ENCODE results near the gene HAAO. TPM values are rescaled to one million over a fixed set of nuclear protein-coding genes. Genes with fewer than 3 reads are reported as not detected.
A peak's percentile ranks its signal among the peaks of the same experiment; 100 is the strongest.

Gene HAAO
- total and polyA plus RNA-seq, 2 donors (not counting 3 experiments of a cell fraction or from before 2014, with no cell fraction given): 0.82 to 1.1 TPM

DNA sequence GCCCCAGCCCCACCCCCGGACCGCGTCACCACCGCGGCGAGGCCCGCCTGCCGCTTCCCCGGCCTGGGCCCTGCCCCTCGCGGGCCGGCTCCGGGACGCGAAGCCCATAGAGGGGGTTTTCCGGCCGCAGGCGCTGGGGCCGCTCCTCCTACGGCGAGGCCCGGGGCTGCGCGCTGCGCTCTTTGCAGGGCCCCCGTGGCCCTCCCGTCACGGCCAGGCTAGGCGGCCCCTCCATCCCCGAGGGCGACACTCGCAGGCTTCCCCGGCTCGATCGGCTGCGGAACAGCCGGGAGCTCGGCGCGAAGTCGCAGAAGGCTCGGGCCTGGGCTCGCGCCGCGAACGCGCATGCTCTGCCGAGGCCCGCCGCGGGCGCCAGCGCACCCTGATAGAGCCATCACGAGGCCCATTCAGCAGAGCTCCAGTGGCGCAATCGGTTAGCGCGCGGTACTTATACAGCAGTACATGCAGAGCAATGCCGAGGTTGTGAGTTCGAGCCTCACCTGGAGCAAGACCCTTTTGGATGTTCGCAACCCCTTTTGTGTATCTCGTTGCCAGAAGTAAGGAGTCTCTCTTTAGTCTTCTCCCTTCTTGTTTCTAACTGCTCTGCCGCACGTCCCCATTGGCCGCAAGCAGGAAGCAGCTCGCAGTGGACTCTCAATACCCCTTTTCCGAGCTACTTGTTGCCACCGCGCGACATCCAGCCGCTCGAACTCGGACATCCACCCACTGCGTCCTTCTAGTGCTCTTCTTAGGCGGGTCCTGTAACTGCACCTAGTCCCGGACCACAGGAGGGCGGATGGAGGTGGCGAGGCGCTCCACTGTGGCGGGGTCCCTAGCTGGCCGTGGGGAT is 18.0 kb upstream of the HAAO start:
- FAIRE-seq: peak; percentile 78
- H3K4me2 ChIP-seq (ENCODE audit: insufficient read depth, low read length): peak overlapping the region; percentile 77

More for the DNA sequence above, 18.0 kb upstream of the HAAO start:
- peak overlapping the region; percentile 87 for H2AFZ ChIP-seq (ENCODE audit: low read depth, low read length)
- CTCF ChIA-PET: interaction anchor here (0.8 to 2.1 kb wide), 8 partner anchors 9 to 314 kb away, joined by 3 to 7 read pairs (median 3); partner anchors contain the start of gene HAAO
- POLR2A ChIA-PET: interaction anchor here (1.0 kb wide), 1 partner anchor 70 kb away, joined by 4 read pairs; no protein-coding TSS in a partner anchor
- BruUV-seq (replicated peaks): TSS peak; percentile 96
- H3K9me3 ChIP-seq (replicated peaks; ENCODE audit: control insufficient read depth, insufficient read depth, low read length): no peaks in the 10 kb centered on the region
- H3K36me3 ChIP-seq (ENCODE audit: control insufficient read depth in 2 of 2, extremely low read depth in 1 of 2, insufficient read depth in 2 of 2, low read length in 2 of 2): no peaks in the 10 kb centered on the region
- H3K9ac ChIP-seq (replicated peaks; ENCODE audit: extremely low read depth, insufficient read depth, low read length): peak overlapping the region; percentile 87
- H3K27me3 ChIP-seq (ENCODE audit: control insufficient read depth in 2 of 2, insufficient read depth in 2 of 2, low read length in 2 of 2): peaks cover 0 to under 1% of the 10 kb centered on the region in 2 experiments
- intact Hi-C loops (cut with micrococcal nuclease) (loop anchor here (5.0 kb wide), 1 partner anchor 417 kb away; the partner anchor contains the start of gene ZFP36L2), dilution Hi-C loops (cut with MboI; ENCODE audit: extremely low pct_ligation_motif_present, low sequenced_read_pairs) (no loop called here)
- TF ChIP-seq FOS (IDR thresholded peaks at IDR 0.05; ENCODE audit: borderline replicate concordance, insufficient read depth, low read length): peak; percentile 32
- TF ChIP-seq POLR2AphosphoS5 (IDR thresholded peaks at IDR 0.05; ENCODE audit: insufficient read depth, low read depth, low read length): peak; percentile 65
- TF ChIP-seq, protein P1, sequence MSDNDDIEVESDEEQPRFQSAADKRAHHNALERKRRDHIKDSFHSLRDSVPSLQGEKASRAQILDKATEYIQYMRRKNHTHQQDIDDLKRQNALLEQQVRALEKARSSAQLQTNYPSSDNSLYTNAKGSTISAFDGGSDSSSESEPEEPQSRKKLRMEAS (IDR thresholded peaks at IDR 0.05; ENCODE audit: insufficient read depth, insufficient read length): peak; percentile 23
- peak; percentile 27 for TF ChIP-seq GATA2 (IDR thresholded peaks at IDR 0.05; ENCODE audit: insufficient read depth, insufficient read length, low read depth, low read length)
- TF ChIP-seq POLR2A (IDR thresholded peaks at IDR 0.05; ENCODE audit: low read depth, low read length): peak; percentile 91
- TF ChIP-seq JUN (IDR thresholded peaks at IDR 0.05; ENCODE audit: borderline replicate concordance, insufficient read depth, insufficient read length, low read depth): no peak
- no peak for TF ChIP-seq MYC (IDR thresholded peaks at IDR 0.05; ENCODE audit: low read depth, low read length)
- TF ChIP-seq, protein P2, sequence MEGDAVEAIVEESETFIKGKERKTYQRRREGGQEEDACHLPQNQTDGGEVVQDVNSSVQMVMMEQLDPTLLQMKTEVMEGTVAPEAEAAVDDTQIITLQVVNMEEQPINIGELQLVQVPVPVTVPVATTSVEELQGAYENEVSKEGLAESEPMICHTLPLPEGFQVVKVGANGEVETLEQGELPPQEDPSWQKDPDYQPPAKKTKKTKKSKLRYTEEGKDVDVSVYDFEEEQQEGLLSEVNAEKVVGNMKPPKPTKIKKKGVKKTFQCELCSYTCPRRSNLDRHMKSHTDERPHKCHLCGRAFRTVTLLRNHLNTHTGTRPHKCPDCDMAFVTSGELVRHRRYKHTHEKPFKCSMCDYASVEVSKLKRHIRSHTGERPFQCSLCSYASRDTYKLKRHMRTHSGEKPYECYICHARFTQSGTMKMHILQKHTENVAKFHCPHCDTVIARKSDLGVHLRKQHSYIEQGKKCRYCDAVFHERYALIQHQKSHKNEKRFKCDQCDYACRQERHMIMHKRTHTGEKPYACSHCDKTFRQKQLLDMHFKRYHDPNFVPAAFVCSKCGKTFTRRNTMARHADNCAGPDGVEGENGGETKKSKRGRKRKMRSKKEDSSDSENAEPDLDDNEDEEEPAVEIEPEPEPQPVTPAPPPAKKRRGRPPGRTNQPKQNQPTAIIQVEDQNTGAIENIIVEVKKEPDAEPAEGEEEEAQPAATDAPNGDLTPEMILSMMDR (IDR thresholded peaks at IDR 0.05; ENCODE audit: extremely low read depth in 1 of 2, insufficient read depth in 1 of 2, low read depth in 1 of 2, low read length in 2 of 2): no peak
- peaks cover 11% of the 10 kb centered on the region for H3K4me1 ChIP-seq (ENCODE audit: control insufficient read depth, extremely low read depth, insufficient read depth, low read length)
- peak overlapping the region; percentile 9 to 44 (median 35) for H3K4me3 ChIP-seq (replicated peaks in 1 of 3; ENCODE audit: insufficient read depth in 1 of 3, low read depth in 1 of 3, low read length in 3 of 3)
- peak overlapping the region; percentile 85 for H3K27ac ChIP-seq (ENCODE audit: insufficient read depth, low read depth, low read length)
- H4K20me1 ChIP-seq (replicated peaks; ENCODE audit: control insufficient read depth, extremely low read depth, insufficient read depth, low read length): no peaks in the 10 kb centered on the region
- H3K79me2 ChIP-seq (ENCODE audit: control insufficient read depth, insufficient read depth, low read length): no peaks in the 10 kb centered on the region
- peak; percentile 98 for DNase-seq (ENCODE audit: low read depth, low spot score)
- peaks cover 2% of the 10 kb centered on the region for H3K9me1 ChIP-seq (replicated peaks; ENCODE audit: control insufficient read depth, extremely low read depth, insufficient read depth, low read length)
